ENCODE measurements around the gene APOA4.

APOA4 gene

GRCh38 chr11:116794851-116795250 is 28.3 kb downstream of the APOA4 start:
- TF ChIP-seq CTCF (IDR thresholded peaks at IDR 0.05; ENCODE audit: low read depth, low read length, missing control alignments) = no peak
- no peak overlapping the region for H3K4me3 ChIP-seq (ENCODE audit: low read depth, low read length)
- no peak for DNase-seq (ENCODE audit: low read depth)

DNA sequence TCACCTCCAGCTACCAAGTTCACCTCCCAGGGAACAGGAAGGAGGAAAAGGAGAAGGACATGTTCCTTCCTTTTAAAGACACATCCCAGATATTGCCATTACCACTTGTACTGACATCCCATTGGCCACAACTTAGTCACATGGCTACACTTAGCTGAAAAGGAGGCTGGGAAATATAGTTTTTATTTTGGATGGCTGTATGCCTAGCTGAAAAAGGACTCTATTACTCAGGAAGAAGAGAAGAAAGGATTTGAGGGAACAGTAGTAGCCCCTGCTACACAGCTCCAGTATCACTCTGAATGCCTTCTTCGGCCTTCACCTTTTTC is 29.4 kb downstream of the APOA4 start:
- DNase-seq (ENCODE audit: low read depth) = no peak
- no peak for TF ChIP-seq CTCF (IDR thresholded peaks at IDR 0.05; ENCODE audit: low read depth, low read length, missing control alignments)
- H3K4me3 ChIP-seq (ENCODE audit: low read depth, low read length) = no peak overlapping the region

- H3K4me3 ChIP-seq (ENCODE audit: low read depth, low read length) = no peak overlapping the region
- TF ChIP-seq CTCF (IDR thresholded peaks at IDR 0.05; ENCODE audit: low read depth, low read length, missing control alignments) = no peak
- DNase-seq (ENCODE audit: low read depth) = no peak
Measured at GRCh38 chr11:116792869-116793771, 30.0 kb downstream of the APOA4 start.

DNA sequence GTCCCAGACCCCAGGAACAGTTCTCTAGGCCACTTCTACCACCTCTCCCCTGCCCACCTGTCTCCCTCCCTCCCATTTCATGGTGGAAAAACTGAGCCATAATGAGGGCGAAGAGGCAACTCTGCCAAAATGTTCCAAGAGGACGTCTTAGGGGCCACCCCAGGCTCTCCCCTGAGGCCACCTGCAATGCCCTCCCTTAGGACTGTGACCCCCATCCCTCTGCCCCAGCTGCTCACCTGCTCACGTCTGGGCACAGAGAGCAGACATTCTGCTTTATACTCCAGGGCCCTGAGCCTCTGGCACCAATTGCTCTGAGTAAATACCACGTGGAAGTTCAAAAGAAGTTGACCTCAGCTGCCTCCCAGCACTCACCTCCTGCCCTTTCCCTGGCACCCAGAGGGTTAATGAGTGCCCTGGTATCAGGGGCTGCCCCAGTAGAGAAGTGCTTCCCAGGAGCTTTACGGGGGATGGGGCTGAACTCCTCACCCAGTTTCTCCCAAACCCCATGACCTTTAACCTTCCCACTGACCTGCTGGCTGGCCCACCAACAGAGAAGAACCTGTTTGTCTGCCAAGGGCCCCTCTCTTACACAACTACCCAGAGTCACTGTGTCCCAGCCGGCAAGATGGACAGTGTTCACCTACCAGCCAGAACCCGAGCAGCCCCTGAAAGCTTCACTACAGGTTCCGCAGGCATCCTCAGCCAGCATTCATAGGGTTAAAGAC is 30.8 kb downstream of the APOA4 start:
- no peak overlapping the region for H3K4me3 ChIP-seq (ENCODE audit: low read depth, low read length)
- no peak for DNase-seq (ENCODE audit: low read depth)
- no peak for TF ChIP-seq CTCF (IDR thresholded peaks at IDR 0.05; ENCODE audit: low read depth, low read length, missing control alignments)

- TF ChIP-seq CTCF (IDR thresholded peaks at IDR 0.05; ENCODE audit: low read depth, low read length, missing control alignments) = no peak
- no peak within 1 kb of the TSS for H3K4me3 ChIP-seq (ENCODE audit: low read depth, low read length)
- no peak for DNase-seq (ENCODE audit: low read depth)
Measured at GRCh38 chr11:116791813-116792143, 31.3 kb downstream of the APOA4 start, which contains the start of gene APOA5. Gene APOA5 (minus strand): TSS chr11:116791879. CDS start chr11:116791860, 19 bp downstream.

GRCh38 chr11:116791002-116791812 is 31.9 kb downstream of the APOA4 start:
- no peak for DNase-seq (ENCODE audit: low read depth)
- no peak overlapping the region for H3K4me3 ChIP-seq (ENCODE audit: low read depth, low read length)
- TF ChIP-seq CTCF (IDR thresholded peaks at IDR 0.05; ENCODE audit: low read depth, low read length, missing control alignments) = peak; percentile 91

All from GM12864 (cell line).